Glutamatergic neuron (in vitro differentiated cells): Measurements from ENCODE around the gene ATAD2B. TPM values are rescaled to one million over a fixed set of nuclear protein-coding genes. Genes with fewer than 3 reads are reported as not detected.

Source experiments
- DNase-seq: peaks from one replicate; pipeline ENCODE4 v3.0.0; 2022
- H3K27ac Mint-ChIP-seq: one replicate; pipeline ENCODE4 v1.8.0; 2020; ENCODE audit warnings: mild to moderate bottlenecking, mixed read lengths, inconsistent platforms; ENCODE audit not compliant: unreplicated experiment
- H3K27me3 Mint-ChIP-seq: one replicate; pipeline ENCODE4 v1.8.0; 2020; ENCODE audit warnings: mild to moderate bottlenecking, moderate library complexity, mixed read lengths, inconsistent platforms; ENCODE audit not compliant: unreplicated experiment
- H3K36me3 Mint-ChIP-seq: one replicate; pipeline ENCODE4 v1.8.0; 2020; ENCODE audit warnings: mild to moderate bottlenecking, mixed read lengths, inconsistent platforms; ENCODE audit not compliant: unreplicated experiment
- H3K4me1 Mint-ChIP-seq: one replicate; pipeline ENCODE4 v1.8.0; 2020; ENCODE audit warnings: mild to moderate bottlenecking, low read depth, mixed read lengths, inconsistent platforms; ENCODE audit not compliant: unreplicated experiment
- H3K4me3 Mint-ChIP-seq: one replicate; pipeline ENCODE4 v1.8.0; 2020; ENCODE audit warnings: mild to moderate bottlenecking, mixed read lengths, inconsistent platforms; ENCODE audit not compliant: unreplicated experiment
- H3K9me3 Mint-ChIP-seq: one replicate; pipeline ENCODE4 v1.8.0; 2020; ENCODE audit warnings: mild to moderate bottlenecking, moderate library complexity, mixed read lengths, inconsistent platforms; ENCODE audit not compliant: unreplicated experiment
- total RNA-seq: library from RNA; stranded (reverse); fragmentation: NEBNext Ultra II Directional; extraction: Animal tissue kit (Norgen Biotek cat#: 25700); gene quantifications from one replicate; pipeline ENCODE4 v1.2.1, GENCODE V29; 2021; ENCODE audit not compliant: unreplicated experiment
- TF ChIP-seq, protein P1 (sequence below): fragments of 200-600 bp; sonication (generic); IDR thresholded peaks from one replicate; pipeline ENCODE4 v1.5.0; 2021; ENCODE audit not compliant: partially characterized antibody, unreplicated experiment

Gene ATAD2B
- total RNA-seq, 1 donor from 2014 or later: 108 TPM

DNA sequence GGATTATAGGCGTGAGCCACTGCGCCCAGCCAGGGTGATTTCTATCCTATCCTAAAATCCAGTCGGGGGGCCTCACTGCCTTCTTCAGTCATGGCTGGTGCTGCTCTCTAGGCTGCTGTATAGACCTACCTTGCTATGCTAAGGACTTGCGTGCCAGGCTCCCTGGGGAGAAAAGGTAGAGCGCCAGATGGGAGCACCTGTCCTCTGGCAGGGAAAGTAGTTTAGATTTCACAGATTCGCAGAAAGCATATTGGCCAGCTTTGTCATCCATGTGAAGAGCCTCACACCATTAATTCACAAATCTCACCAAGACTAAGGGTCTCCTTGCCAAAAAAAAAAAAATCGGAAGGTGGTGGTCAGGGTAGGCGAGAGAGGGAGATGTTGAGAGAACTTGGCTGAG lies 217.6 kb downstream of the ATAD2B start:
- peaks cover 32% of the 10 kb centered on the region for H3K4me1 Mint-ChIP-seq
- H3K9me3 Mint-ChIP-seq: peaks cover 24% of the 10 kb centered on the region
- peak overlapping the region; percentile 33 for H3K27ac Mint-ChIP-seq
- TF ChIP-seq, protein P1, sequence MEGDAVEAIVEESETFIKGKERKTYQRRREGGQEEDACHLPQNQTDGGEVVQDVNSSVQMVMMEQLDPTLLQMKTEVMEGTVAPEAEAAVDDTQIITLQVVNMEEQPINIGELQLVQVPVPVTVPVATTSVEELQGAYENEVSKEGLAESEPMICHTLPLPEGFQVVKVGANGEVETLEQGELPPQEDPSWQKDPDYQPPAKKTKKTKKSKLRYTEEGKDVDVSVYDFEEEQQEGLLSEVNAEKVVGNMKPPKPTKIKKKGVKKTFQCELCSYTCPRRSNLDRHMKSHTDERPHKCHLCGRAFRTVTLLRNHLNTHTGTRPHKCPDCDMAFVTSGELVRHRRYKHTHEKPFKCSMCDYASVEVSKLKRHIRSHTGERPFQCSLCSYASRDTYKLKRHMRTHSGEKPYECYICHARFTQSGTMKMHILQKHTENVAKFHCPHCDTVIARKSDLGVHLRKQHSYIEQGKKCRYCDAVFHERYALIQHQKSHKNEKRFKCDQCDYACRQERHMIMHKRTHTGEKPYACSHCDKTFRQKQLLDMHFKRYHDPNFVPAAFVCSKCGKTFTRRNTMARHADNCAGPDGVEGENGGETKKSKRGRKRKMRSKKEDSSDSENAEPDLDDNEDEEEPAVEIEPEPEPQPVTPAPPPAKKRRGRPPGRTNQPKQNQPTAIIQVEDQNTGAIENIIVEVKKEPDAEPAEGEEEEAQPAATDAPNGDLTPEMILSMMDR: no peak
- DNase-seq: no peak
- peak overlapping the region; percentile 38 for H3K4me3 Mint-ChIP-seq
- H3K27me3 Mint-ChIP-seq: peaks cover 13% of the 10 kb centered on the region
- H3K36me3 Mint-ChIP-seq: peaks cover 30% of the 10 kb centered on the region

DNA sequence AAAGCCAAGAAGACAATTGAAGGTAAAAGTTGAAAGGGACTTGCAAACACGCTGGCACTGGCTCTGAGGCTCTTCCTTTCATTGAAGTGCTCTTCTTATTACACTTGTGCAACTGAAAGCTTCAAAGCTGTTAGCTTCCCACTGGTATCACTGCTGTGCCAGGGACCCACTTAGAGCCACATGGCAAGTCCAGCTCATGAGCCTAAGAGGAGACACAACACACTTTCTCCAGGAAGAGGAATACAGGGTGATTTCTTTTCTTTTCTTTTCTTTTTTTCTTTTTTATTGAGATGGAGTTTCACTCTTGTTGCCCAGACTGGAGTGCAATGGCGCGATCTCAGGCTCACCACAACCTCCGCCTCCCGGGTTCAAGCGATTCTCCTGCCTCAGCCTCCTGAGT lies 218.2 kb downstream of the ATAD2B start:
- Mint-ChIP-seq H3K27ac (no peak overlapping the region), H3K4me1 (peaks cover 32% of the 10 kb centered on the region)
- TF ChIP-seq, protein P1: no peak

DNA sequence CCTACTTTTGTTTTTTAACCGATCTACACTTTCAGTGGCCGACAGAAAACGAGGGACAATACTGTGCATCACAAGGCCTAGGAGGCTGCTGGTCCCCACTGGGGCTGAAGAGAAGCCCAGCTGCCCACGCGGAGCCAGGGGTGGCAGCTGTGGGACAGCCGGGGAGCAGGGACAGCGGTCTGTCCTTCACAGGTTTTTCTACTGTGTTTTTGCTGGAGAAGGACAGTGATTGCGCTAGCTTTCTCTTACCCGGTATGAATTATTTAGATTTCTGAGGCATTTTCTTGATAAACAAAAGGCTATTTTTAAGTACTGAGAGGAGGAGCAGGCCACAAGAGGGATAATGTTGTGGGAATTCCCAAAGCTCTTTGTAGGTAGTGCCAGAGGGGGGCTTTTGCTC lies 219.8 kb downstream of the ATAD2B start:
- H3K4me1 Mint-ChIP-seq: peaks cover 21% of the 10 kb centered on the region
- no peak overlapping the region for H3K4me3 Mint-ChIP-seq
- no peak for DNase-seq
- TF ChIP-seq, protein P1: no peak
- peak overlapping the region; percentile 79 for H3K27ac Mint-ChIP-seq
- peaks cover 13% of the 10 kb centered on the region for H3K27me3 Mint-ChIP-seq
- peaks cover 30% of the 10 kb centered on the region for H3K36me3 Mint-ChIP-seq
- peaks cover 22% of the 10 kb centered on the region for H3K9me3 Mint-ChIP-seq

More for the DNA sequence above, 218.2 kb downstream of the ATAD2B start:
- Mint-ChIP-seq H3K4me3 (no peak overlapping the region), H3K9me3 (peaks cover 24% of the 10 kb centered on the region), H3K36me3 (peaks cover 30% of the 10 kb centered on the region), H3K27me3 (peaks cover 13% of the 10 kb centered on the region)
- DNase-seq: no peak

DNA sequence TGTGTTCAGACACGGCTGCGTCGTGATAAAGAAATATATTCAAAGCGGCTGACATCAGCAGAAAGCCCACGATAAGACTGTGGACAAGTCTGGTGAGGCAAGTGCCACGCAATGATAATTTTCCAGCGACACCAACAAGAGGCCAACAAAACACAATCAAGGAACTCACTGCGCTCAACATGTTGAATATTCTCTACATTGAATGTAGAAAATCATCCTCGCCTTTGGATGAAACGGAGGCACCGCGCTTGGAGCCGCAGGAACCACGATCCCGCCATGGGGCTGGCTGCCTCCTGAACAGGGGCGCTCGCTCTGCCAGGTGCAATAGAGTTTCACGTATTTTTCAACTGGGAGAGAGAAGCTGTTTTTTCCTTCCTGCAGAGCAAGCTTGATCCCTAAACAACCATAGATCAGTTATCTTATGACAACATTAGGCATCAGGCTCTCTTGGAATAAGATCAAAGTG lies 220.3 kb downstream of the ATAD2B start:
- H3K36me3 Mint-ChIP-seq: peaks cover 27% of the 10 kb centered on the region
- peaks cover 22% of the 10 kb centered on the region for H3K9me3 Mint-ChIP-seq
- H3K27me3 Mint-ChIP-seq: peaks cover 13% of the 10 kb centered on the region
- H3K4me3 Mint-ChIP-seq: no peak overlapping the region
- H3K4me1 Mint-ChIP-seq: peaks cover 18% of the 10 kb centered on the region
- peak overlapping the region; percentile 79 for H3K27ac Mint-ChIP-seq
- DNase-seq: no peak
- TF ChIP-seq, protein P1: no peak

DNA sequence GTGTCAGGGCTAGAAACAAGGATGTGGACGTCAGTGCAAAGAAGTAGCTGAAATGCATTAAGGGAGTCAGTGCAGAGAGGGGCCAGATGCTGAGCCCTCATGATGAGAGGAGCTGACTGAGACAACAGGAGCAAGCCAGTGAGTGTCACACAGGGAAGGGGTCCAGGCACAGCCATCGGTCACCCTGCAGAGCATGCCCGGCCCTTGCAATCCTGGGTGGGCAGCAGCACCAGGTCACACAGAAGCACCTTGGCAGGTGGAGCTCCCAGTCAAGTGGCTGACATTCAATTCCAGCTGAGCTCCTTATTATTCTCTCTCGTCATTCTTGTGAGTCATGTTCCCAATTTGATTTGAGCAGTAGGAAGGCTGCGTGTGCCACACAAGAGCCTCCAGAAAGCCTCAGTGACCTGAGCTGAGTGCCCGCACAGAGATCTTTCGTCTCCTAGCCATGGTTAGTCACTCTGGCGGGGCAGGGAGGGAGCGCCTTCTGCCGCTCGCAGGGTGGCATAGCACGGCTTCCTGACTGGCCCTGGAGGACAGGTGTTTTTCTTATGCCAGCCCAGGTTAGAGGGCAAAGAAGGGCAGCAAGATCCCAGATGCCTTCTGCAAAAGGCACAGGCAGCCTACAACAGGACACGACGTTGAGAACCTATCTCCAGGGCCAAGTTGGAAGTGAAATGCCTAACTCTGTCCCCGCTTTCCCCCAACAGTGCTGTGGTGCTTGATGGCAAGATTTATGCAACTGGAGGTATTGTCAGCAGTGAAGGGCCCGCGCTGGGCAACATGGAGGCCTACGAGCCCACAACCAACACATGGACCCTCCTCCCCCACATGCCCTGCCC lies 220.9 kb downstream of the ATAD2B start:
- peaks cover 18% of the 10 kb centered on the region for H3K27me3 Mint-ChIP-seq
- H3K4me1 Mint-ChIP-seq: peaks cover 19% of the 10 kb centered on the region
- H3K36me3 Mint-ChIP-seq: peaks cover 29% of the 10 kb centered on the region
- TF ChIP-seq, protein P1: no peak
- DNase-seq: no peak
- peaks cover 25% of the 10 kb centered on the region for H3K9me3 Mint-ChIP-seq
- H3K27ac Mint-ChIP-seq: peak overlapping the region; percentile 79
- no peak overlapping the region for H3K4me3 Mint-ChIP-seq
